Vagina (tissue), 2 donors: Measurements from ENCODE around the gene ACYP2.
"Not testable (repeated sequence)": the region's sequence is repeated elsewhere in the genome, so short reads cannot be mapped to it uniquely, and the experiment has no call there.

Source experiments
- POLR2AphosphoS5 ChIP-seq, 2 donors: sonication (generic); formaldehyde crosslinking; IDR thresholded peaks; one replicate each; pipeline ENCODE4 v1.9.0; 2017; ENCODE audit warnings: antibody characterized with exemption in 2 of 2, mild to moderate bottlenecking in 2 of 2, low read depth in 1 of 2; ENCODE audit not compliant: insufficient read depth in 1 of 2
- TF ChIP-seq, protein P1 (sequence below), 3 experiments: fragments of 450-650 bp in 2 of 3; fragments of 200-600 bp in 1 of 3; sonication (generic) in 1 of 3; IDR thresholded peaks; one replicate each; pipeline ENCODE4 v1.5.1; 2017 to 2019; ENCODE audit warnings: antibody characterized with exemption in 3 of 3, mild to moderate bottlenecking in 2 of 3, moderate library complexity in 2 of 3

DNA sequence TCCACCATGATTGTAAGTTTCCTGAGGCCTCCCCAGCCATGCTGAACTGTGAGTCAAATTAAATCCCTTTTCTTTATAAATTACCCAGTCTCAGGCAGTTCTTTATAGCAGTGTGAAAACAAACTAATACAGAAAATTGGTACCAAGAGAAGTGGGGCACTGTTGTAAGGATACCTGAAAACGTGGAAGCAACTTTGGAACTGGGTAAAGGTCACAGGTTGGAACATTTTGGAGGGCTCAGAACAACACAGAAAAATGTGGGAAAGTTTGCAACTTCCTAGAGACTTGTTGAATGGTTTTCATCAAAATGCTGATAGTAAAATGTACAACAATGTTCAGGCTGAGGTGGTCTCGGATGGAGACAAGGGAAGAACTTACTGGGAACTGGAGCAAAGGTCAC lies 209.1 kb downstream of the ACYP2 start:
- TF ChIP-seq, protein P1, sequence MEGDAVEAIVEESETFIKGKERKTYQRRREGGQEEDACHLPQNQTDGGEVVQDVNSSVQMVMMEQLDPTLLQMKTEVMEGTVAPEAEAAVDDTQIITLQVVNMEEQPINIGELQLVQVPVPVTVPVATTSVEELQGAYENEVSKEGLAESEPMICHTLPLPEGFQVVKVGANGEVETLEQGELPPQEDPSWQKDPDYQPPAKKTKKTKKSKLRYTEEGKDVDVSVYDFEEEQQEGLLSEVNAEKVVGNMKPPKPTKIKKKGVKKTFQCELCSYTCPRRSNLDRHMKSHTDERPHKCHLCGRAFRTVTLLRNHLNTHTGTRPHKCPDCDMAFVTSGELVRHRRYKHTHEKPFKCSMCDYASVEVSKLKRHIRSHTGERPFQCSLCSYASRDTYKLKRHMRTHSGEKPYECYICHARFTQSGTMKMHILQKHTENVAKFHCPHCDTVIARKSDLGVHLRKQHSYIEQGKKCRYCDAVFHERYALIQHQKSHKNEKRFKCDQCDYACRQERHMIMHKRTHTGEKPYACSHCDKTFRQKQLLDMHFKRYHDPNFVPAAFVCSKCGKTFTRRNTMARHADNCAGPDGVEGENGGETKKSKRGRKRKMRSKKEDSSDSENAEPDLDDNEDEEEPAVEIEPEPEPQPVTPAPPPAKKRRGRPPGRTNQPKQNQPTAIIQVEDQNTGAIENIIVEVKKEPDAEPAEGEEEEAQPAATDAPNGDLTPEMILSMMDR (IDR thresholded peaks at IDR 0.05), result not testable (repeated sequence)
- not testable (repeated sequence) for TF ChIP-seq POLR2AphosphoS5 (IDR thresholded peaks at IDR 0.05; ENCODE audit: insufficient read depth in 1 of 2, low read depth in 1 of 2)
